ENCODE results near the gene ALDOA. TPM values are rescaled to one million over a fixed set of nuclear protein-coding genes. Genes with fewer than 3 reads are reported as not detected.

ALDOA gene
- total and polyA plus RNA-seq, 10 of the 15 experiments (the other 5 are each of a cell fraction or from before 2014, with no cell fraction given), result 218 to 2,339 (median 1,095) TPM

GRCh38 chr16:30068333-30068732 lies 2.8 kb downstream of the ALDOA start:
- 88% methylated on average over 9 of the region's 9 CpGs for WGBS (ENCODE audit: insufficient coverage, insufficient replicate concordance, low lambda C conversion rate, missing lambda C conversion rate)
- Histone ChIP-seq H4K20me1 (ENCODE audit: control insufficient read depth, insufficient read depth) (peaks cover 24% of the 10 kb centered on the region), H3K9ac (ENCODE audit: control insufficient read depth, insufficient read depth, low read length) (peak overlapping the region; percentile 93; the same call in 1 of the 2 replicates), H3K4me1 (ENCODE audit: control insufficient read depth, insufficient read depth, low read length) (peaks cover 27% of the 10 kb centered on the region), H3K9me3 (replicated peaks; ENCODE audit: control insufficient read depth, insufficient read depth, low read length) (no peaks in the 10 kb centered on the region), H3K36me3 (ENCODE audit: control insufficient read depth in 2 of 2, insufficient read depth in 2 of 2, low read length in 1 of 2) (peaks cover 30 to 32% of the 10 kb centered on the region in 2 experiments), H3K27ac (ENCODE audit: control insufficient read depth, insufficient read depth) (no peak overlapping the region), H3K4me3 (peak overlapping the region; percentile 49; the same call in 1 of the 2 replicates), H3K4me2 (ENCODE audit: control insufficient read depth, insufficient read depth) (peak overlapping the region; percentile 66), H3K27me3 (replicated peaks in 1 of 2; ENCODE audit: control insufficient read depth in 2 of 2, insufficient read depth in 2 of 2, low read length in 1 of 2) (no peaks in the 10 kb centered on the region), H3K79me2 (ENCODE audit: control insufficient read depth, insufficient read depth, low read length) (peaks cover 68% of the 10 kb centered on the region), H2AFZ (ENCODE audit: control insufficient read depth, low read depth, low read length) (no peak overlapping the region)
- no peak for TF ChIP-seq KLF5 (IDR thresholded peaks at IDR 0.05; ENCODE audit: partially characterized antibody)
- TF ChIP-seq KDM1A (IDR thresholded peaks at IDR 0.05; ENCODE audit: borderline replicate concordance), result no peak
- TF ChIP-seq CUX1 (IDR thresholded peaks at IDR 0.05; ENCODE audit: insufficient replicate concordance, low read depth, low read length), result no peak
- TF ChIP-seq HCFC1 (IDR thresholded peaks at IDR 0.05; ENCODE audit: low read length), result no peak
- TF ChIP-seq TCF12 (IDR thresholded peaks at IDR 0.05; ENCODE audit: low read depth, low read length), result no peak
- no peak for TF ChIP-seq ZBED1 (IDR thresholded peaks at IDR 0.05; ENCODE audit: borderline replicate concordance)
- TF ChIP-seq RUNX3 (IDR thresholded peaks at IDR 0.05; ENCODE audit: low read length), result no peak
- no peak for TF ChIP-seq IKZF1 (conservative IDR thresholded peaks at IDR 0.05)
- no peak for TF ChIP-seq TAF1 (IDR thresholded peaks at IDR 0.05; ENCODE audit: borderline replicate concordance, low read depth, low read length)
- no peak for TF ChIP-seq MAX (IDR thresholded peaks at IDR 0.05; ENCODE audit: low read depth, low read length)
- no peak for TF ChIP-seq SPI1 (IDR thresholded peaks at IDR 0.05; ENCODE audit: borderline replicate concordance, insufficient read depth, low read depth, low read length)
- no peak for TF ChIP-seq BCL3 (IDR thresholded peaks at IDR 0.05; ENCODE audit: borderline replicate concordance, insufficient read depth, low read depth, low read length, poor library complexity, severe bottlenecking)
- no peak for ATAC-seq
- ChIA-PET CTCF (interaction anchor here (6.1 to 8.5 kb wide), 2 partner anchors 14 to 24 kb away, joined by 51 to 77 read pairs; partner anchors contain the start of gene TBX6), POLR2A (interaction anchor here (0.6 to 1.2 kb wide), 3 partner anchors 13 to 566 kb away, joined by 3 to 4 read pairs (median 3); no protein-coding TSS in a partner anchor), RAD21 (ENCODE audit: unreplicated experiment) (no interaction called here), SMC1A (ENCODE audit: uncharacterized antibody, unreplicated experiment) (no interaction called here)
- no peak for DNase-seq (ENCODE audit: low read depth, low spot score)
- no peak for FAIRE-seq
- BruUV-seq (replicated peaks), result no TSS peak
- intact Hi-C loops (cut with micrococcal nuclease; ENCODE audit: unreplicated experiment), result no loop called here
- in situ Hi-C loops (cut with MboI), result no loop called here

All from GM12878 (cell line).